Measurements from ENCODE around the gene SLC22A3. TPM values are rescaled to one million over a fixed set of nuclear protein-coding genes. Genes with fewer than 3 reads are reported as not detected.

Gene SLC22A3
- polyA plus RNA-seq, 1 of the 3 experiments (the other 2 are of a cell fraction): not detected

DNA sequence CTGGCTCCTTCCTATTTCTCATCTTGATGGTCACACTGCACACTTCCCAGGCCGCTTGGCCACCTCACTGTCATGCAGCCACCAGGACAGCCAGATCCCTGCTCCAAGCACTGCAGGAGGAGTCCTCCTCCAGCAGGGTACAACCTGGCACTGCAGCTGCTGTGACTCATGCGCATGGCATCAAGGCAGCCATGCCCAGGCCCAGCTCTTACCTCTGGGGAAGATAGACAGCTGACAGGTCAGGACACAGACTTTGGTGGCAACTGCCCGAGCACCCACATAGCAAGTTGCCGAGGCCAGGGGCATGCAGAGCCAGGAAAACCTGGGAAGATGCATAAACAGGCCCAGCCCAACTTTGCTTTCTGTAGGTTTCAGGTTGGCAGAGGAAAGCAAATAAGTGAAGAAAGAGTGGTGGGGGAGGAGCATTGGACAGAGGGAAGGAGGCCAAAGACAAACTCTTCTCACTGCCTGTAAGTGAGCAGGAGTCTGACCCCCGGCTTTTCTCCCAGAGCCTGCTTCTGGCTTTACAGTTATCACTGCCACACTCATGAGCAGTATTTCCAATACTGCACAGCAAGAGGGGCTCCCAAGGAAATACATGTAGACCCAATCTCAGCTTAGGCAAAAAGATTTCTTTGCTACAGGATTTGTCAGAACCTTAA lies 38.8 kb downstream of the SLC22A3 start:
- H4K20me1 ChIP-seq (ENCODE audit: insufficient read depth): no peaks in the 10 kb centered on the region
- no peaks in the 10 kb centered on the region for H3K4me1 ChIP-seq (ENCODE audit: control insufficient read depth in 1 of 2, insufficient read depth in 2 of 2, low read depth in 1 of 2, low read length in 1 of 2)
- POLR2A ChIA-PET: no interaction called here
- no peak overlapping the region for H3K27ac ChIP-seq (ENCODE audit: low read depth in 2 of 2, low read length in 1 of 2)
- WGBS (ENCODE audit: low lambda C conversion rate): 8% methylated on average over 4 of the region's 5 CpGs
- TF ChIP-seq, protein P1, sequence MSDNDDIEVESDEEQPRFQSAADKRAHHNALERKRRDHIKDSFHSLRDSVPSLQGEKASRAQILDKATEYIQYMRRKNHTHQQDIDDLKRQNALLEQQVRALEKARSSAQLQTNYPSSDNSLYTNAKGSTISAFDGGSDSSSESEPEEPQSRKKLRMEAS (IDR thresholded peaks at IDR 0.05; ENCODE audit: low read depth): no peak
- TF ChIP-seq TCF12 (IDR thresholded peaks at IDR 0.05) (no peak), MEF2A (IDR thresholded peaks at IDR 0.05; ENCODE audit: borderline replicate concordance, low read depth) (no peak), FOSL2 (IDR thresholded peaks at IDR 0.05; ENCODE audit: borderline replicate concordance, low read depth) (no peak), ELF1 (IDR thresholded peaks at IDR 0.05) (no peak), RFX5 (IDR thresholded peaks at IDR 0.05; ENCODE audit: low read length) (no peak), SMC3 (IDR thresholded peaks at IDR 0.05; ENCODE audit: low read depth, low read length) (no peak), TAF1 (IDR thresholded peaks at IDR 0.05; ENCODE audit: borderline replicate concordance, low read depth, low read length) (no peak), EP300 (IDR thresholded peaks at IDR 0.05; ENCODE audit: borderline replicate concordance in 1 of 2, low read depth in 1 of 2, low read length in 1 of 2) (no peak)
- TF ChIP-seq, protein P2, sequence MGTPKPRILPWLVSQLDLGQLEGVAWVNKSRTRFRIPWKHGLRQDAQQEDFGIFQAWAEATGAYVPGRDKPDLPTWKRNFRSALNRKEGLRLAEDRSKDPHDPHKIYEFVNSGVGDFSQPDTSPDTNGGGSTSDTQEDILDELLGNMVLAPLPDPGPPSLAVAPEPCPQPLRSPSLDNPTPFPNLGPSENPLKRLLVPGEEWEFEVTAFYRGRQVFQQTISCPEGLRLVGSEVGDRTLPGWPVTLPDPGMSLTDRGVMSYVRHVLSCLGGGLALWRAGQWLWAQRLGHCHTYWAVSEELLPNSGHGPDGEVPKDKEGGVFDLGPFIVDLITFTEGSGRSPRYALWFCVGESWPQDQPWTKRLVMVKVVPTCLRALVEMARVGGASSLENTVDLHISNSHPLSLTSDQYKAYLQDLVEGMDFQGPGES (IDR thresholded peaks at IDR 0.05; ENCODE audit: low read depth, low read length): no peak
- TF ChIP-seq, protein P3, sequence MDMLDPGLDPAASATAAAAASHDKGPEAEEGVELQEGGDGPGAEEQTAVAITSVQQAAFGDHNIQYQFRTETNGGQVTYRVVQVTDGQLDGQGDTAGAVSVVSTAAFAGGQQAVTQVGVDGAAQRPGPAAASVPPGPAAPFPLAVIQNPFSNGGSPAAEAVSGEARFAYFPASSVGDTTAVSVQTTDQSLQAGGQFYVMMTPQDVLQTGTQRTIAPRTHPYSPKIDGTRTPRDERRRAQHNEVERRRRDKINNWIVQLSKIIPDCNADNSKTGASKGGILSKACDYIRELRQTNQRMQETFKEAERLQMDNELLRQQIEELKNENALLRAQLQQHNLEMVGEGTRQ (IDR thresholded peaks at IDR 0.05; ENCODE audit: borderline replicate concordance, low read depth, low read length): no peak
- TF ChIP-seq, protein P4, sequence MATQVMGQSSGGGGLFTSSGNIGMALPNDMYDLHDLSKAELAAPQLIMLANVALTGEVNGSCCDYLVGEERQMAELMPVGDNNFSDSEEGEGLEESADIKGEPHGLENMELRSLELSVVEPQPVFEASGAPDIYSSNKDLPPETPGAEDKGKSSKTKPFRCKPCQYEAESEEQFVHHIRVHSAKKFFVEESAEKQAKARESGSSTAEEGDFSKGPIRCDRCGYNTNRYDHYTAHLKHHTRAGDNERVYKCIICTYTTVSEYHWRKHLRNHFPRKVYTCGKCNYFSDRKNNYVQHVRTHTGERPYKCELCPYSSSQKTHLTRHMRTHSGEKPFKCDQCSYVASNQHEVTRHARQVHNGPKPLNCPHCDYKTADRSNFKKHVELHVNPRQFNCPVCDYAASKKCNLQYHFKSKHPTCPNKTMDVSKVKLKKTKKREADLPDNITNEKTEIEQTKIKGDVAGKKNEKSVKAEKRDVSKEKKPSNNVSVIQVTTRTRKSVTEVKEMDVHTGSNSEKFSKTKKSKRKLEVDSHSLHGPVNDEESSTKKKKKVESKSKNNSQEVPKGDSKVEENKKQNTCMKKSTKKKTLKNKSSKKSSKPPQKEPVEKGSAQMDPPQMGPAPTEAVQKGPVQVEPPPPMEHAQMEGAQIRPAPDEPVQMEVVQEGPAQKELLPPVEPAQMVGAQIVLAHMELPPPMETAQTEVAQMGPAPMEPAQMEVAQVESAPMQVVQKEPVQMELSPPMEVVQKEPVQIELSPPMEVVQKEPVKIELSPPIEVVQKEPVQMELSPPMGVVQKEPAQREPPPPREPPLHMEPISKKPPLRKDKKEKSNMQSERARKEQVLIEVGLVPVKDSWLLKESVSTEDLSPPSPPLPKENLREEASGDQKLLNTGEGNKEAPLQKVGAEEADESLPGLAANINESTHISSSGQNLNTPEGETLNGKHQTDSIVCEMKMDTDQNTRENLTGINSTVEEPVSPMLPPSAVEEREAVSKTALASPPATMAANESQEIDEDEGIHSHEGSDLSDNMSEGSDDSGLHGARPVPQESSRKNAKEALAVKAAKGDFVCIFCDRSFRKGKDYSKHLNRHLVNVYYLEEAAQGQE (IDR thresholded peaks at IDR 0.05; ENCODE audit: low read depth, low read length): no peak
- TF ChIP-seq, protein P5, sequence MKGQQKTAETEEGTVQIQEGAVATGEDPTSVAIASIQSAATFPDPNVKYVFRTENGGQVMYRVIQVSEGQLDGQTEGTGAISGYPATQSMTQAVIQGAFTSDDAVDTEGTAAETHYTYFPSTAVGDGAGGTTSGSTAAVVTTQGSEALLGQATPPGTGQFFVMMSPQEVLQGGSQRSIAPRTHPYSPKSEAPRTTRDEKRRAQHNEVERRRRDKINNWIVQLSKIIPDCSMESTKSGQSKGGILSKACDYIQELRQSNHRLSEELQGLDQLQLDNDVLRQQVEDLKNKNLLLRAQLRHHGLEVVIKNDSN (IDR thresholded peaks at IDR 0.05; ENCODE audit: borderline replicate concordance, low read depth): no peak
- no peak overlapping the region for H3K4me2 ChIP-seq
- H3K9me3 ChIP-seq: no peaks in the 10 kb centered on the region
- H2AFZ ChIP-seq (ENCODE audit: low read depth): no peak overlapping the region
- no peaks in the 10 kb centered on the region for H3K36me3 ChIP-seq (replicated peaks in 1 of 2; ENCODE audit: control insufficient read depth in 1 of 2, insufficient read depth in 2 of 2, low read length in 1 of 2)
- H3K79me2 ChIP-seq (ENCODE audit: insufficient read depth): no peaks in the 10 kb centered on the region
- no peak overlapping the region for H3K4me3 ChIP-seq (ENCODE audit: low read depth in 2 of 2, low read length in 1 of 2)
- no peaks in the 10 kb centered on the region for H3F3A ChIP-seq (replicated peaks; ENCODE audit: insufficient read depth)
- no peaks in the 10 kb centered on the region for H3K9me2 ChIP-seq
- H3K27me3 ChIP-seq (ENCODE audit: insufficient read depth): 0 out of 2 replicates have a peak, but pooled peaks cover 8% of the 10 kb centered on the region
- no peak overlapping the region for H3K9ac ChIP-seq
- CTCF ChIA-PET: no interaction called here
- no peak for DNase-seq
